Endothelial cell of umbilical vein (primary cell): Measurements from ENCODE around the gene TBCD. TPM values are rescaled to one million over a fixed set of nuclear protein-coding genes. Genes with fewer than 3 reads are reported as not detected.

Experiments
- BruUV-seq: library from RNA; stranded (reverse); fragments of 400-500 nt; replicated peaks from 2 replicates; lab custom pipeline; 2021; lab: Mats Ljungman, UMichigan
- CTCF ChIA-PET: fragments of 300-600, 350-600 bp; sonication (Branson Sonifier 250); formaldehyde crosslinking; loops from one replicate; lab custom pipeline; 2021; ENCODE audit warnings: antibody characterized with exemption, inconsistent platforms; lab: Charles Lee
- POLR2A ChIA-PET: fragments of 300-600, 350-600 bp; sonication (Branson Sonifier 250); formaldehyde crosslinking; loops from one replicate; lab custom pipeline; 2021; ENCODE audit warnings: antibody characterized with exemption, inconsistent platforms; lab: Charles Lee
- DNase-seq: peaks from one replicate; pipeline ENCODE4 v3.0.0-alpha.2; 2011; ENCODE audit warnings: low read depth, low spot score
- FAIRE-seq: peaks from 2 replicates; lab custom pipeline; 2011; peaks lifted over from hg19 to GRCh38; lab: Jason Lieb, UNC
- H2AFZ ChIP-seq: 2 replicates; pipeline ENCODE4 v1.6.0; 2012; ENCODE audit warnings: low read depth, low read length, control low read depth, inconsistent platforms
- H3K27ac ChIP-seq: 2 replicates; pipeline ENCODE4 v1.5.1; 2011; ENCODE audit warnings: low read depth, mild to moderate bottlenecking, control low read depth, low read length, moderate library complexity; ENCODE audit not compliant: insufficient read depth
- H3K27me3 ChIP-seq, 2 experiments: 2 replicates each; pipeline versions ENCODE4 v1.6.0 to v1.6.1; 2011; ENCODE audit warnings: low read length in 2 of 2, mixed read lengths in 1 of 2; ENCODE audit not compliant: control insufficient read depth in 2 of 2, insufficient read depth in 2 of 2
- H3K36me3 ChIP-seq, 2 experiments: 2 replicates in 1 of 2; 3 replicates in 1 of 2; pipeline ENCODE4 v1.5.1; 2011; ENCODE audit warnings: low read length in 2 of 2, mild to moderate bottlenecking in 1 of 2, moderate library complexity in 1 of 2; ENCODE audit not compliant: control insufficient read depth in 2 of 2, insufficient read depth in 2 of 2; ENCODE audit errors: extremely low read depth in 1 of 2
- H3K4me1 ChIP-seq: 3 replicates; pipeline ENCODE4 v1.5.1; 2011; ENCODE audit warnings: mild to moderate bottlenecking, low read length; ENCODE audit not compliant: control insufficient read depth, insufficient read depth; ENCODE audit errors: extremely low read depth
- H3K4me2 ChIP-seq: 2 replicates; pipeline ENCODE4 v1.6.1; 2011; ENCODE audit warnings: low read length, control low read depth, mixed read lengths; ENCODE audit not compliant: insufficient read depth
- H3K4me3 ChIP-seq, 3 experiments: fragments of 200-600 bp in 1 of 3; sonication (generic), shearing (Covaris generic) in 1 of 3; replicated peaks in 1 of 3; 2 replicates each; pipeline ENCODE4 v1.5.1; 2011 to 2016; ENCODE audit warnings: control low read depth in 3 of 3, low read length in 3 of 3, mild to moderate bottlenecking in 2 of 3, inconsistent platforms in 1 of 3, low read depth in 1 of 3, moderate library complexity in 1 of 3; ENCODE audit not compliant: insufficient read depth in 1 of 3
- H3K79me2 ChIP-seq: 2 replicates; pipeline ENCODE4 v1.6.0; 2012; ENCODE audit warnings: low read length, inconsistent platforms; ENCODE audit not compliant: control insufficient read depth, insufficient read depth
- H3K9ac ChIP-seq: replicated peaks from 2 replicates; pipeline ENCODE3; 2011; ENCODE audit warnings: low read length, control low read depth; ENCODE audit not compliant: insufficient read depth; ENCODE audit errors: extremely low read depth
- H3K9me1 ChIP-seq: replicated peaks from 3 replicates; pipeline ENCODE4 v1.6.0; 2011; ENCODE audit warnings: mild to moderate bottlenecking, low read length; ENCODE audit not compliant: control insufficient read depth, insufficient read depth; ENCODE audit errors: extremely low read depth
- H3K9me3 ChIP-seq: replicated peaks from 2 replicates; pipeline ENCODE4 v1.5.1; 2012; ENCODE audit warnings: low read length, inconsistent platforms; ENCODE audit not compliant: control insufficient read depth, insufficient read depth
- H4K20me1 ChIP-seq: replicated peaks from 2 replicates; pipeline ENCODE3; 2011; ENCODE audit warnings: mild to moderate bottlenecking, low read length; ENCODE audit not compliant: control insufficient read depth, insufficient read depth; ENCODE audit errors: extremely low read depth
- EZH2 ChIP-seq: IDR thresholded peaks from 2 replicates; pipeline ENCODE4 v1.6.1; 2012; ENCODE audit warnings: borderline replicate concordance, low read depth, mild to moderate bottlenecking, moderate library complexity, low read length, inconsistent platforms; ENCODE audit not compliant: severe bottlenecking
- FOS ChIP-seq: IDR thresholded peaks from 2 replicates; pipeline ENCODE4 v1.6.1; 2011; ENCODE audit warnings: mild to moderate bottlenecking, low read length, moderate library complexity, borderline replicate concordance; ENCODE audit not compliant: insufficient read depth
- GATA2 ChIP-seq: IDR thresholded peaks from 2 replicates; pipeline ENCODE4 v1.7.0; 2011; ENCODE audit warnings: low read depth, mild to moderate bottlenecking, moderate library complexity, mixed read lengths, low read length; ENCODE audit not compliant: insufficient read length, insufficient read depth
- JUN ChIP-seq: IDR thresholded peaks from 2 replicates; pipeline ENCODE4 v1.6.1; 2011; ENCODE audit warnings: borderline replicate concordance, low read depth; ENCODE audit not compliant: insufficient read length, insufficient read depth
- MYC ChIP-seq: IDR thresholded peaks from one replicate; pipeline ENCODE4 v1.6.1; 2011; ENCODE audit warnings: mild to moderate bottlenecking, low read depth, low read length
- POLR2A ChIP-seq: IDR thresholded peaks from 2 replicates; pipeline ENCODE4 v1.6.1; 2012; ENCODE audit warnings: low read depth, mild to moderate bottlenecking, control low read depth, low read length
- POLR2AphosphoS5 ChIP-seq: IDR thresholded peaks from 2 replicates; pipeline ENCODE4 v1.6.1; 2012; ENCODE audit warnings: low read depth, mild to moderate bottlenecking, control low read depth, low read length, moderate library complexity; ENCODE audit not compliant: insufficient read depth
- dilution Hi-C: fragments of 300-500 bp; cut with MboI; formaldehyde crosslinking; loops from one replicate; pipeline ENCODE4 v1.15.0; 2019; ENCODE audit warnings: low sequenced_read_pairs; ENCODE audit not compliant: extremely low pct_ligation_motif_present
- intact Hi-C: fragments of 100-400 bp; cut with micrococcal nuclease; formaldehyde crosslinking; loops from one replicate; pipeline ENCODE4 v1.10.0; 2022
- polyA plus RNA-seq, 4 experiments: library from polyadenylated mRNA; depleted of rRNA in 3 of 4; stranded (reverse) in 3 of 4; unstranded in 1 of 4; fragments of >200 nt; gene quantifications; 2 replicates each; pipeline versions ENCODE4 v1.2.1 to v1.2.3, GENCODE V29; 2011 to 2012; ENCODE audit warnings: missing spikeins in 1 of 4
- total RNA-seq: library from RNA; stranded (reverse); gene quantifications from 2 replicates; pipeline ENCODE4 v1.2.3, GENCODE V29; 2021
- TF ChIP-seq, protein P1 (sequence below), 2 donors: IDR thresholded peaks; 1 replicate in 1 of 2; 2 replicates in 1 of 2; pipeline ENCODE4 v1.5.1; 2011; ENCODE audit warnings: low read length in 2 of 2, mild to moderate bottlenecking in 2 of 2, moderate library complexity in 2 of 2, control low read depth in 1 of 2, inconsistent platforms in 1 of 2, low read depth in 1 of 2; ENCODE audit not compliant: insufficient read depth in 1 of 2; ENCODE audit errors: extremely low read depth in 1 of 2
- TF ChIP-seq, protein P2 (sequence below): IDR thresholded peaks from 2 replicates; pipeline ENCODE4 v1.6.1; 2011; ENCODE audit not compliant: insufficient read depth, insufficient read length

Gene TBCD
- total and polyA plus RNA-seq, 2 donors (not counting 3 experiments of a cell fraction or from before 2014, with no cell fraction given): 121 to 145 TPM

DNA sequence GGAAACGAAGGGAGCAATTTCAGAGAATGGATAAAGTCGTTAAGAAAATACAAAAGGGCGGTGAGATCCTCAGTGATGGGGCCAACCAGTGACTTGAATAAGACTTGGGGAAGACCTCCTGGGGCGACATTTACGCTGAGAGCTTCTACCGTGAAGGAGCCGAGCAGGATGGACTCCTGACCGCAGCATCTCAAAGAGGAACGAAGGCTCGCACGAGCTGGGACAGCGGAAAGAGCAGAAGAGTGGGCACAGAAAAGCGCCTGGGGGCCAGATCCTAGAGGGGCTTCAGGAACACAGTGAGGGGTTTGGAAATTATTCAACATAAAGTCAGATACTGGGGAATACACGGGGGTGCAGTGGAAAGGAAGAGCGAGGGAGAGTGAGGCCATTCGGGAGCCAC lies 70.4 kb downstream of the TBCD start:
- dilution Hi-C loops: no loop called here
- Histone ChIP-seq H3K9me1 (no peaks in the 10 kb centered on the region), H4K20me1 (no peaks in the 10 kb centered on the region), H3K9me3 (no peaks in the 10 kb centered on the region), H3K79me2 (no peaks in the 10 kb centered on the region), H3K27ac (no peak overlapping the region), H3K36me3 (peaks cover 0 to under 1% of the 10 kb centered on the region in 2 experiments), H3K4me1 (no peaks in the 10 kb centered on the region), H3K4me2 (no peak overlapping the region), H3K27me3 (no peaks in the 10 kb centered on the region), H2AFZ (no peak overlapping the region), H3K4me3 (no peak overlapping the region), H3K9ac (no peak overlapping the region)
- TF ChIP-seq JUN: no peak
- TF ChIP-seq, protein P1, sequence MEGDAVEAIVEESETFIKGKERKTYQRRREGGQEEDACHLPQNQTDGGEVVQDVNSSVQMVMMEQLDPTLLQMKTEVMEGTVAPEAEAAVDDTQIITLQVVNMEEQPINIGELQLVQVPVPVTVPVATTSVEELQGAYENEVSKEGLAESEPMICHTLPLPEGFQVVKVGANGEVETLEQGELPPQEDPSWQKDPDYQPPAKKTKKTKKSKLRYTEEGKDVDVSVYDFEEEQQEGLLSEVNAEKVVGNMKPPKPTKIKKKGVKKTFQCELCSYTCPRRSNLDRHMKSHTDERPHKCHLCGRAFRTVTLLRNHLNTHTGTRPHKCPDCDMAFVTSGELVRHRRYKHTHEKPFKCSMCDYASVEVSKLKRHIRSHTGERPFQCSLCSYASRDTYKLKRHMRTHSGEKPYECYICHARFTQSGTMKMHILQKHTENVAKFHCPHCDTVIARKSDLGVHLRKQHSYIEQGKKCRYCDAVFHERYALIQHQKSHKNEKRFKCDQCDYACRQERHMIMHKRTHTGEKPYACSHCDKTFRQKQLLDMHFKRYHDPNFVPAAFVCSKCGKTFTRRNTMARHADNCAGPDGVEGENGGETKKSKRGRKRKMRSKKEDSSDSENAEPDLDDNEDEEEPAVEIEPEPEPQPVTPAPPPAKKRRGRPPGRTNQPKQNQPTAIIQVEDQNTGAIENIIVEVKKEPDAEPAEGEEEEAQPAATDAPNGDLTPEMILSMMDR (IDR thresholded peaks at IDR 0.05; ENCODE audit: extremely low read depth in 1 of 2, insufficient read depth in 1 of 2, low read depth in 1 of 2, low read length in 2 of 2): no peak
- TF ChIP-seq POLR2A: no peak
- no peak for TF ChIP-seq EZH2
- TF ChIP-seq, protein P2, sequence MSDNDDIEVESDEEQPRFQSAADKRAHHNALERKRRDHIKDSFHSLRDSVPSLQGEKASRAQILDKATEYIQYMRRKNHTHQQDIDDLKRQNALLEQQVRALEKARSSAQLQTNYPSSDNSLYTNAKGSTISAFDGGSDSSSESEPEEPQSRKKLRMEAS: no peak
- TF ChIP-seq GATA2: no peak
- no peak for TF ChIP-seq MYC
- TF ChIP-seq POLR2AphosphoS5: no peak
- TF ChIP-seq FOS: no peak
- CTCF ChIA-PET: no interaction called here
- no TSS peak for BruUV-seq
- DNase-seq (no peak), FAIRE-seq (no peak)
- POLR2A ChIA-PET: no interaction called here
- intact Hi-C loops: no loop called here
